Neural progenitor cell (in vitro differentiated cells): ENCODE results near the gene DOCK6. TPM values are rescaled to one million over a fixed set of nuclear protein-coding genes. Genes with fewer than 3 reads are reported as not detected.
A peak's percentile ranks its signal among the peaks of the same experiment; 100 is the strongest.

Experiments used
- DNase-seq: peaks from one replicate; pipeline ENCODE4 v3.0.0-alpha.2; 2016; ENCODE audit warnings: low spot score
- H2AFZ ChIP-seq: fragments of 200-600 bp; sonication (generic); replicated peaks from 2 replicates; pipeline ENCODE4 v1.6.1; 2016; ENCODE audit warnings: antibody characterized with exemption
- H3F3A ChIP-seq: fragments of 200-600 bp; sonication (generic); 2 replicates; pipeline ENCODE4 v1.6.1; 2016; ENCODE audit warnings: antibody characterized with exemption, low read depth
- H3K27ac ChIP-seq: fragments of 200-600 bp; sonication (generic); 2 replicates; pipeline ENCODE4 v1.5.1; 2016; ENCODE audit warnings: mild to moderate bottlenecking
- H3K27me3 ChIP-seq: fragments of 200-600 bp; sonication (generic); 2 replicates; pipeline ENCODE4 v1.6.1; 2016; ENCODE audit warnings: mild to moderate bottlenecking, moderate library complexity
- H3K36me3 ChIP-seq: fragments of 200-600 bp; sonication (generic); 2 replicates; pipeline ENCODE4 v1.5.1; 2016
- H3K4me1 ChIP-seq: fragments of 200-600 bp; sonication (generic); 2 replicates; pipeline ENCODE4 v1.6.1; 2016; ENCODE audit warnings: mixed run types
- H3K4me2 ChIP-seq: fragments of 200-600 bp; sonication (generic); 2 replicates; pipeline ENCODE4 v1.6.1; 2016
- H3K4me3 ChIP-seq: fragments of 200-600 bp; sonication (generic); 2 replicates; pipeline ENCODE4 v1.5.1; 2016
- H3K79me2 ChIP-seq: fragments of 200-600 bp; sonication (generic); 2 replicates; pipeline ENCODE4 v1.6.1; 2016; ENCODE audit warnings: low read depth
- H3K9ac ChIP-seq: fragments of 200-600 bp; sonication (generic); 2 replicates; pipeline ENCODE4 v1.6.1; 2016
- H3K9me3 ChIP-seq: fragments of 200-600 bp; sonication (generic); 2 replicates; pipeline ENCODE4 v1.5.1; 2016; ENCODE audit warnings: low read depth
- H4K20me1 ChIP-seq: fragments of 200-600 bp; sonication (generic); 2 replicates; pipeline ENCODE4 v1.6.1; 2016; ENCODE audit warnings: low read depth
- H3K27ac Mint-ChIP-seq: 3 replicates; pipeline ENCODE4 v1.8.0; 2021; ENCODE audit warnings: mixed read lengths
- H3K27me3 Mint-ChIP-seq: 2 replicates; pipeline ENCODE4 v1.8.0; 2022; ENCODE audit warnings: low read depth, mild to moderate bottlenecking, inconsistent platforms, moderate library complexity, mixed read lengths; ENCODE audit not compliant: insufficient read depth
- H3K36me3 Mint-ChIP-seq: 3 replicates; pipeline ENCODE4 v1.8.0; 2021; ENCODE audit warnings: mixed read lengths
- H3K4me1 Mint-ChIP-seq: 3 replicates; pipeline ENCODE4 v1.8.0; 2021; ENCODE audit warnings: mixed read lengths
- H3K4me3 Mint-ChIP-seq: 3 replicates; pipeline ENCODE4 v1.8.0; 2021; ENCODE audit warnings: mild to moderate bottlenecking, moderate library complexity, mixed read lengths
- H3K9me3 Mint-ChIP-seq: 3 replicates; pipeline ENCODE4 v1.8.0; 2020; ENCODE audit warnings: mixed read lengths
- EZH2 ChIP-seq: fragments of 200-600 bp; sonication (generic); IDR thresholded peaks from 2 replicates; pipeline ENCODE4 v1.6.1; 2017; ENCODE audit warnings: antibody characterized with exemption, mild to moderate bottlenecking, moderate library complexity
- EZH2phosphoT487 ChIP-seq: fragments of 200-600 bp; sonication (generic); IDR thresholded peaks from 2 replicates; pipeline ENCODE4 v1.6.1; 2017; ENCODE audit warnings: antibody characterized with exemption
- total RNA-seq: library from RNA; depleted of rRNA; stranded (reverse); fragments of >200 nt; gene quantifications from 2 replicates; pipeline ENCODE4 v1.2.3, GENCODE V29; 2015; ENCODE audit warnings: low replicate concordance
- TF ChIP-seq, protein P1 (sequence below): fragments of 200-600 bp; sonication (generic); IDR thresholded peaks from 2 replicates; pipeline ENCODE4 v1.5.1; 2017; ENCODE audit warnings: antibody characterized with exemption, mild to moderate bottlenecking

Gene DOCK6
- total RNA-seq, 1 donor from 2014 or later = 10.0 TPM

GRCh38 chr19:11291415-11291814 is 29.1 kb upstream of the DOCK6 start:
- Histone ChIP-seq H4K20me1 (no peaks in the 10 kb centered on the region), H3K9me3 (no peaks in the 10 kb centered on the region), H3K4me2 (no peak overlapping the region), H3K4me1 (peaks cover 4% of the 10 kb centered on the region), H3K4me3 (no peak overlapping the region), H3K9ac (no peak overlapping the region), H3K79me2 (no peaks in the 10 kb centered on the region), H3K27ac (no peak overlapping the region), H3K27me3 (no peaks in the 10 kb centered on the region), H2AFZ (no peak overlapping the region), H3K36me3 (no peaks in the 10 kb centered on the region), H3F3A (no peaks in the 10 kb centered on the region)
- Mint-ChIP-seq H3K36me3 (no peaks in the 10 kb centered on the region), H3K9me3 (no peaks in the 10 kb centered on the region), H3K27me3 (peaks cover 2% of the 10 kb centered on the region), H3K27ac (no peak overlapping the region), H3K4me1 (peaks cover 6% of the 10 kb centered on the region), H3K4me3 (no peak overlapping the region)
- TF ChIP-seq, protein P1, sequence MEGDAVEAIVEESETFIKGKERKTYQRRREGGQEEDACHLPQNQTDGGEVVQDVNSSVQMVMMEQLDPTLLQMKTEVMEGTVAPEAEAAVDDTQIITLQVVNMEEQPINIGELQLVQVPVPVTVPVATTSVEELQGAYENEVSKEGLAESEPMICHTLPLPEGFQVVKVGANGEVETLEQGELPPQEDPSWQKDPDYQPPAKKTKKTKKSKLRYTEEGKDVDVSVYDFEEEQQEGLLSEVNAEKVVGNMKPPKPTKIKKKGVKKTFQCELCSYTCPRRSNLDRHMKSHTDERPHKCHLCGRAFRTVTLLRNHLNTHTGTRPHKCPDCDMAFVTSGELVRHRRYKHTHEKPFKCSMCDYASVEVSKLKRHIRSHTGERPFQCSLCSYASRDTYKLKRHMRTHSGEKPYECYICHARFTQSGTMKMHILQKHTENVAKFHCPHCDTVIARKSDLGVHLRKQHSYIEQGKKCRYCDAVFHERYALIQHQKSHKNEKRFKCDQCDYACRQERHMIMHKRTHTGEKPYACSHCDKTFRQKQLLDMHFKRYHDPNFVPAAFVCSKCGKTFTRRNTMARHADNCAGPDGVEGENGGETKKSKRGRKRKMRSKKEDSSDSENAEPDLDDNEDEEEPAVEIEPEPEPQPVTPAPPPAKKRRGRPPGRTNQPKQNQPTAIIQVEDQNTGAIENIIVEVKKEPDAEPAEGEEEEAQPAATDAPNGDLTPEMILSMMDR = no peak
- TF ChIP-seq EZH2 = no peak
- no peak for TF ChIP-seq EZH2phosphoT487
- no peak for DNase-seq

- Histone ChIP-seq H3K9ac (no peak overlapping the region), H4K20me1 (no peaks in the 10 kb centered on the region), H3K36me3 (no peaks in the 10 kb centered on the region), H3K79me2 (no peaks in the 10 kb centered on the region), H2AFZ (no peak overlapping the region), H3K27ac (no peak overlapping the region), H3K9me3 (no peaks in the 10 kb centered on the region), H3F3A (no peaks in the 10 kb centered on the region), H3K4me2 (no peak overlapping the region), H3K4me3 (no peak overlapping the region), H3K4me1 (peaks cover 4% of the 10 kb centered on the region), H3K27me3 (no peaks in the 10 kb centered on the region)
- H3K27me3 Mint-ChIP-seq = peaks cover 3% of the 10 kb centered on the region
- peaks cover 6% of the 10 kb centered on the region for H3K4me1 Mint-ChIP-seq
- H3K36me3 Mint-ChIP-seq = no peaks in the 10 kb centered on the region
- no peak overlapping the region for H3K27ac Mint-ChIP-seq
- no peak overlapping the region for H3K4me3 Mint-ChIP-seq
- DNase-seq = no peak
- TF ChIP-seq EZH2phosphoT487 (no peak), EZH2 (no peak)
- TF ChIP-seq, protein P1 = no peak
- no peaks in the 10 kb centered on the region for H3K9me3 Mint-ChIP-seq
These were observed 27.9 kb upstream of the DOCK6 start for GRCh38 chr19:11290256-11290655.

GRCh38 chr19:11288349-11288748 is 26.0 kb upstream of the DOCK6 start:
- Mint-ChIP-seq H3K4me3 (no peak overlapping the region), H3K9me3 (no peaks in the 10 kb centered on the region), H3K36me3 (no peaks in the 10 kb centered on the region), H3K4me1 (peaks cover 2% of the 10 kb centered on the region), H3K27ac (no peak overlapping the region), H3K27me3 (peaks cover 3% of the 10 kb centered on the region)
- H3K27me3 ChIP-seq = no peaks in the 10 kb centered on the region
- no peaks in the 10 kb centered on the region for H3K79me2 ChIP-seq
- no peaks in the 10 kb centered on the region for H3F3A ChIP-seq
- TF ChIP-seq, protein P1 = peak; percentile 29
- TF ChIP-seq EZH2 = no peak
- H3K9me3 ChIP-seq = no peaks in the 10 kb centered on the region
- H3K4me2 ChIP-seq = no peak overlapping the region
- no peak overlapping the region for H2AFZ ChIP-seq
- no peaks in the 10 kb centered on the region for H4K20me1 ChIP-seq
- no peak overlapping the region for H3K27ac ChIP-seq
- no peaks in the 10 kb centered on the region for H3K4me1 ChIP-seq
- no peak for DNase-seq
- no peaks in the 10 kb centered on the region for H3K36me3 ChIP-seq
- H3K9ac ChIP-seq = no peak overlapping the region
- H3K4me3 ChIP-seq = no peak overlapping the region
